ENCODE data around the gene RASGEF1C. TPM values are rescaled to one million over a fixed set of nuclear protein-coding genes. Genes with fewer than 3 reads are reported as not detected.
A peak's percentile ranks its signal among the peaks of the same experiment; 100 is the strongest.

The RASGEF1C gene
- total RNA-seq, 1 donor from 2014 or later: not detected

- DNase-seq (no peak), ATAC-seq (no peak)
- Histone ChIP-seq H3K36me3 (no peaks in the 10 kb centered on the region), H3K27ac (no peak overlapping the region), H3K27me3 (ENCODE audit: low read depth) (no peaks in the 10 kb centered on the region), H3K4me3 (no peak overlapping the region), H3K9me3 (no peaks in the 10 kb centered on the region), H3K4me1 (no peaks in the 10 kb centered on the region)
- TF ChIP-seq CTCF (IDR thresholded peaks at IDR 0.05): no peak
- intact Hi-C loops (cut with DNase I): no loop called here
Observed at GRCh38 chr5:180154821-180155364, 54.1 kb downstream of the RASGEF1C start.

GRCh38 chr5:180153991-180154390 is 55.0 kb downstream of the RASGEF1C start:
- no peak for TF ChIP-seq CTCF (IDR thresholded peaks at IDR 0.05)
- no peak for ATAC-seq

GRCh38 chr5:180153099-180153498 is 55.9 kb downstream of the RASGEF1C start:
- Histone ChIP-seq H3K36me3 (no peaks in the 10 kb centered on the region), H3K27me3 (ENCODE audit: low read depth) (no peaks in the 10 kb centered on the region), H3K27ac (no peak overlapping the region), H3K9me3 (no peaks in the 10 kb centered on the region), H3K4me1 (no peaks in the 10 kb centered on the region), H3K4me3 (no peak overlapping the region)
- DNase-seq (no peak), ATAC-seq (no peak)
- no peak for TF ChIP-seq CTCF (IDR thresholded peaks at IDR 0.05)
- intact Hi-C loops (cut with DNase I): no loop called here

More at GRCh38 chr5:180153991-180154390, 55.0 kb downstream of the RASGEF1C start:
- no peaks in the 10 kb centered on the region for H3K36me3 ChIP-seq
- H3K9me3 ChIP-seq: no peaks in the 10 kb centered on the region
- no peaks in the 10 kb centered on the region for H3K27me3 ChIP-seq (ENCODE audit: low read depth)
- no peak overlapping the region for H3K27ac ChIP-seq
- H3K4me3 ChIP-seq: no peak overlapping the region
- intact Hi-C loops (cut with DNase I): no loop called here
- peak; percentile 19 for DNase-seq
- H3K4me1 ChIP-seq: no peaks in the 10 kb centered on the region

GRCh38 chr5:180143656-180144364 is 65.2 kb downstream of the RASGEF1C start:
- intact Hi-C loops (cut with DNase I): no loop called here
- ATAC-seq: no peak
- Histone ChIP-seq H3K4me1 (no peaks in the 10 kb centered on the region), H3K36me3 (no peaks in the 10 kb centered on the region), H3K27ac (no peak overlapping the region), H3K9me3 (peaks cover 5% of the 10 kb centered on the region), H3K27me3 (ENCODE audit: low read depth) (peaks cover 4% of the 10 kb centered on the region), H3K4me3 (no peak overlapping the region)
- DNase-seq: no peak
- no peak for TF ChIP-seq CTCF (IDR thresholded peaks at IDR 0.05)

- no peak for ATAC-seq
Observed at GRCh38 chr5:180142824-180143610, 66.0 kb downstream of the RASGEF1C start.

More at GRCh38 chr5:180142824-180143610, 66.0 kb downstream of the RASGEF1C start:
- intact Hi-C loops (cut with DNase I): no loop called here
- Histone ChIP-seq H3K9me3 (peaks cover 5% of the 10 kb centered on the region), H3K4me1 (no peaks in the 10 kb centered on the region), H3K4me3 (no peak overlapping the region), H3K36me3 (no peaks in the 10 kb centered on the region), H3K27me3 (ENCODE audit: low read depth) (peaks cover 4% of the 10 kb centered on the region), H3K27ac (no peak overlapping the region)
- no peak for DNase-seq
- no peak for TF ChIP-seq CTCF (IDR thresholded peaks at IDR 0.05)

Data from lower lobe of right lung (tissue), 2 donors.